Fibroblast of mammary gland (primary cell): Measurements from ENCODE around the gene ADCYAP1R1.

Source experiments
- DNase-seq: peaks from one replicate; pipeline ENCODE4 v3.0.0-alpha.2; 2010; ENCODE audit warnings: low read depth
- H3K4me3 ChIP-seq: 2 replicates; pipeline ENCODE4 v1.5.1; 2011; ENCODE audit warnings: low read depth, mild to moderate bottlenecking, low read length, moderate library complexity; ENCODE audit not compliant: control insufficient read depth
- TF ChIP-seq, protein P1 (sequence below): conservative IDR thresholded peaks from 2 replicates; pipeline ENCODE4 v1.5.1; 2011; ENCODE audit warnings: low read depth, low read length, inconsistent platforms; ENCODE audit not compliant: control insufficient read depth, insufficient read depth

ADCYAP1R1 gene

GRCh38 chr7:31079824-31080511 is 27.9 kb downstream of the ADCYAP1R1 start:
- no peak for DNase-seq
- TF ChIP-seq, protein P1, sequence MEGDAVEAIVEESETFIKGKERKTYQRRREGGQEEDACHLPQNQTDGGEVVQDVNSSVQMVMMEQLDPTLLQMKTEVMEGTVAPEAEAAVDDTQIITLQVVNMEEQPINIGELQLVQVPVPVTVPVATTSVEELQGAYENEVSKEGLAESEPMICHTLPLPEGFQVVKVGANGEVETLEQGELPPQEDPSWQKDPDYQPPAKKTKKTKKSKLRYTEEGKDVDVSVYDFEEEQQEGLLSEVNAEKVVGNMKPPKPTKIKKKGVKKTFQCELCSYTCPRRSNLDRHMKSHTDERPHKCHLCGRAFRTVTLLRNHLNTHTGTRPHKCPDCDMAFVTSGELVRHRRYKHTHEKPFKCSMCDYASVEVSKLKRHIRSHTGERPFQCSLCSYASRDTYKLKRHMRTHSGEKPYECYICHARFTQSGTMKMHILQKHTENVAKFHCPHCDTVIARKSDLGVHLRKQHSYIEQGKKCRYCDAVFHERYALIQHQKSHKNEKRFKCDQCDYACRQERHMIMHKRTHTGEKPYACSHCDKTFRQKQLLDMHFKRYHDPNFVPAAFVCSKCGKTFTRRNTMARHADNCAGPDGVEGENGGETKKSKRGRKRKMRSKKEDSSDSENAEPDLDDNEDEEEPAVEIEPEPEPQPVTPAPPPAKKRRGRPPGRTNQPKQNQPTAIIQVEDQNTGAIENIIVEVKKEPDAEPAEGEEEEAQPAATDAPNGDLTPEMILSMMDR, result no peak
- H3K4me3 ChIP-seq, result no peak overlapping the region

DNA sequence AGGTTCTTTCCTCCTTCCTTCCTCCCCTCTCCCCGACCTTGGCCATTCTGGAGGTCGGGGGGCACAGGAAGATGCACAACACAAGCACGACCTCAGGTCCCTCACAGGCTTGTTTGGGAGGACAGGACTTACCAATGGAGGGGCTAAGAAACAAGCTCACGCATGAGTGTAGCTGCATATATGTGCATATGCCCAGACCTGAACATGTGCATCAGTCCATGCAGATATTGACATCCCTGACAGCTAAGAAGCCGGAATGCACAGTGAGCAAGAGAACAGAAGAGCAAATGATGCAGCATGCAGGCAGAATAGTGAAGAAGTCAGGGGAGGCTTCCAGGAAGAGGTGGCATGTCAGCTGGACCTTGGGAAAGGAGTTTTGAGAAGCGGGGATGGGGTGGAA is 28.7 kb downstream of the ADCYAP1R1 start:
- TF ChIP-seq, protein P1, result no peak
- H3K4me3 ChIP-seq, result no peak overlapping the region
- DNase-seq, result no peak

- no peak overlapping the region for H3K4me3 ChIP-seq
- DNase-seq, result no peak
- TF ChIP-seq, protein P1, result no peak
Observed at GRCh38 chr7:31082017-31082416, 29.9 kb downstream of the ADCYAP1R1 start.

GRCh38 chr7:31082447-31082846 is 30.3 kb downstream of the ADCYAP1R1 start:
- TF ChIP-seq, protein P1, result no peak
- DNase-seq, result no peak

GRCh38 chr7:31083210-31083786 is 31.2 kb downstream of the ADCYAP1R1 start:
- TF ChIP-seq, protein P1, result no peak
- H3K4me3 ChIP-seq, result no peak overlapping the region
- no peak for DNase-seq

More at GRCh38 chr7:31082447-31082846, 30.3 kb downstream of the ADCYAP1R1 start:
- H3K4me3 ChIP-seq, result no peak overlapping the region

DNA sequence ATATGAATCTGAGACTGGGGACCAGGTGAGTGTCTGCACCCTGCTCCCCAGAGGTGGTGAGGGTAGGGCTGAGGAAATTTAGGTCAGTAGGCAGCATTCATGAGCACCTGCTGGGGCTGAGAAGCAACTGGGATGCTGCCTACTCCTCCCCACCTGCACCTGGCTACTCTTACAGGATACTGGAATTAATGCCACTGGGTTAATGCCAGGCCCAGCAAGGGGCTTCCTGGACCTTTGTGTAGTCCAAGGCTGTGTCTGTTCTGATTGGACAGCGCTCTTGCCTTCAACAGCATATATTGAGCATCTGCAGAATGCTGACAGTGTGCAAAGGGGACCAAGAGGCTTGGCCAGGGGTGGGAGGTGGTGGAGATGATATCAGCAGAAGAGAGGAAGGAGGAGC is 32.1 kb downstream of the ADCYAP1R1 start:
- TF ChIP-seq, protein P1, result no peak
- H3K4me3 ChIP-seq, result no peak overlapping the region
- no peak for DNase-seq

- H3K4me3 ChIP-seq, result no peak overlapping the region
- no peak for DNase-seq
- TF ChIP-seq, protein P1, result no peak
Observed at GRCh38 chr7:31087351-31087750, 35.2 kb downstream of the ADCYAP1R1 start.
